Caco-2 (cell line): ENCODE results near the gene TMEM259. TPM values are rescaled to one million over a fixed set of nuclear protein-coding genes. Genes with fewer than 3 reads are reported as not detected.

Experiments
- BruUV-seq: library from RNA; stranded (reverse); fragments of 400-500 nt; replicated peaks from 2 replicates; lab custom pipeline; 2021; lab: Mats Ljungman, UMichigan
- CTCF ChIA-PET: fragments of 300-600 bp; sonication (Branson Sonifier 250); formaldehyde crosslinking; loops from one replicate; lab custom pipeline; 2022; ENCODE audit warnings: antibody characterized with exemption; lab: Charles Lee
- POLR2A ChIA-PET: fragments of 300-600 bp; sonication (Branson Sonifier 250); formaldehyde crosslinking; loops from one replicate; lab custom pipeline; 2022; ENCODE audit warnings: antibody characterized with exemption; lab: Charles Lee
- DNase-seq, 2 experiments: peaks; one replicate each; pipeline versions ENCODE4 v3.0.0 to v3.0.0-alpha.2; 2020 to 2022
- H3K27me3 ChIP-seq: replicated peaks from 2 replicates; pipeline ENCODE4 v1.6.0; 2011; ENCODE audit warnings: low read length; ENCODE audit not compliant: control insufficient read depth, insufficient read depth
- H3K36me3 ChIP-seq: 2 replicates; pipeline ENCODE4 v1.5.1; 2011; ENCODE audit warnings: low read length; ENCODE audit not compliant: control insufficient read depth, insufficient read depth
- H3K4me1 ChIP-seq: fragments of 250-450 bp; sonication (Bioruptor Pico); 2 replicates; pipeline ENCODE4 v1.5.1; 2020; ENCODE audit warnings: mild to moderate bottlenecking
- H3K4me3 ChIP-seq: 2 replicates; pipeline ENCODE4 v1.5.1; 2011; ENCODE audit warnings: low read depth, mild to moderate bottlenecking, control low read depth, low read length
- H3K9me3 ChIP-seq: fragments of 250-450 bp; sonication (Bioruptor Pico); 2 replicates; pipeline ENCODE4 v1.5.1; 2020; ENCODE audit warnings: mild to moderate bottlenecking, moderate library complexity
- H3K27ac Mint-ChIP-seq: one replicate; pipeline ENCODE4 v1.8.0; 2022; ENCODE audit warnings: mixed read lengths; ENCODE audit not compliant: unreplicated experiment
- H3K27me3 Mint-ChIP-seq: one replicate; pipeline ENCODE4 v1.8.0; 2022; ENCODE audit warnings: mixed read lengths; ENCODE audit not compliant: insufficient read depth, unreplicated experiment
- H3K36me3 Mint-ChIP-seq: one replicate; pipeline ENCODE4 v1.8.0; 2022; ENCODE audit warnings: mild to moderate bottlenecking, mixed read lengths; ENCODE audit not compliant: insufficient read depth, unreplicated experiment
- H3K4me1 Mint-ChIP-seq: one replicate; pipeline ENCODE4 v1.8.0; 2022; ENCODE audit warnings: low read depth, mixed read lengths; ENCODE audit not compliant: unreplicated experiment
- H3K4me3 Mint-ChIP-seq: one replicate; pipeline ENCODE4 v1.8.0; 2022; ENCODE audit warnings: mild to moderate bottlenecking, moderate library complexity, mixed read lengths; ENCODE audit not compliant: unreplicated experiment
- H3K9me3 Mint-ChIP-seq: one replicate; pipeline ENCODE4 v1.8.0; 2022; ENCODE audit warnings: mixed read lengths; ENCODE audit not compliant: unreplicated experiment
- intact Hi-C: fragments of 100-400 bp; cut with micrococcal nuclease; formaldehyde crosslinking; loops from one replicate; pipeline ENCODE4 v1.10.0; 2022; ENCODE audit not compliant: unreplicated experiment
- total RNA-seq: library from RNA; stranded (reverse); gene quantifications from 2 replicates; pipeline ENCODE4 v1.2.3, GENCODE V29; 2022
- TF ChIP-seq, protein P1 (sequence below), 2 experiments: fragments of 200-600 bp in 1 of 2; IDR thresholded peaks; 1 replicate in 1 of 2; 2 replicates in 1 of 2; pipeline versions ENCODE4 v1.5.1 to v1.8.0; 2011 to 2022; ENCODE audit warnings: antibody characterized with exemption in 1 of 2, control low read depth in 1 of 2, inconsistent platforms in 1 of 2, low read depth in 1 of 2, low read length in 1 of 2, mild to moderate bottlenecking in 1 of 2, moderate library complexity in 1 of 2; ENCODE audit not compliant: insufficient read depth in 1 of 2, severe bottlenecking in 1 of 2, unreplicated experiment in 1 of 2

TMEM259 gene
- total RNA-seq, 1 experiment from 2014 or later = 148 TPM

DNA sequence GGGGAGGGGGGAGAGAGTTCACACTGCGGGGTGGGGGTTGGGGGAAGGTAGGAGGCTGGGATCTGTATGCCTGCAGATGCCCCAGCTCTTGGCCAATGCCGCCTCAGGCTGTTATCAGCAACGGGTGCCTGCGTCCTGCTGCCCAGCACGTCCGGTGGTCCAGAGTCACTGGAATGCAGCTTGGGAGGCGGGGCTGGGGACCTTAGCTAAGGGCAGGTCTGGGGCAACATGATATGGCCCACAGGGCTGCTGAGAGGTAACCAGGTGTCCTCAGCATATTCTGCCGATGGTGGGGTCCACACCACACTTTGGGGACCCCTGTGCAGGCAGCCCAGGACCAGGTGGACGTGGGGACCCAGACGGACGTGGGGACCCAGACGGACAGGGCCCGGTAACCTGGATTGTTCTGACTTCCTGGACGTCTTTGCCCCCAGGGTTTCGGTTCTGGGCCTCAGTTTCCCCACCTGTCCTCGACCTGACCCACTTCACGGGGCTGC lies 45.4 kb upstream of the TMEM259 start:
- CTCF ChIA-PET = interaction anchor here (1.0 to 2.6 kb wide), 3 partner anchors 40 to 200 kb away, joined by 4 to 8 read pairs (median 6); partner anchors contain the start of gene CNN2
- POLR2A ChIA-PET = interaction anchor here (0.7 to 3.3 kb wide), 6 partner anchors 32 to 314 kb away, joined by 3 to 33 read pairs (median 5); partner anchors contain the start of genes CIRBP, CNN2, GPX4 and WDR18
- H3K4me1 Mint-ChIP-seq = no peaks in the 10 kb centered on the region
- H3K4me3 Mint-ChIP-seq = peak overlapping the region; percentile 84
- Histone ChIP-seq H3K27me3 (no peaks in the 10 kb centered on the region), H3K9me3 (no peaks in the 10 kb centered on the region), H3K36me3 (no peaks in the 10 kb centered on the region), H3K4me3 (peak overlapping the region; percentile 61), H3K4me1 (peaks cover 15% of the 10 kb centered on the region)
- intact Hi-C loops = no loop called here
- H3K36me3 Mint-ChIP-seq = peaks cover 49% of the 10 kb centered on the region
- peak overlapping the region; percentile 77 for H3K27ac Mint-ChIP-seq
- TSS peak; percentile 42 for BruUV-seq
- H3K27me3 Mint-ChIP-seq = no peaks in the 10 kb centered on the region
- H3K9me3 Mint-ChIP-seq = no peaks in the 10 kb centered on the region
- TF ChIP-seq, protein P1, sequence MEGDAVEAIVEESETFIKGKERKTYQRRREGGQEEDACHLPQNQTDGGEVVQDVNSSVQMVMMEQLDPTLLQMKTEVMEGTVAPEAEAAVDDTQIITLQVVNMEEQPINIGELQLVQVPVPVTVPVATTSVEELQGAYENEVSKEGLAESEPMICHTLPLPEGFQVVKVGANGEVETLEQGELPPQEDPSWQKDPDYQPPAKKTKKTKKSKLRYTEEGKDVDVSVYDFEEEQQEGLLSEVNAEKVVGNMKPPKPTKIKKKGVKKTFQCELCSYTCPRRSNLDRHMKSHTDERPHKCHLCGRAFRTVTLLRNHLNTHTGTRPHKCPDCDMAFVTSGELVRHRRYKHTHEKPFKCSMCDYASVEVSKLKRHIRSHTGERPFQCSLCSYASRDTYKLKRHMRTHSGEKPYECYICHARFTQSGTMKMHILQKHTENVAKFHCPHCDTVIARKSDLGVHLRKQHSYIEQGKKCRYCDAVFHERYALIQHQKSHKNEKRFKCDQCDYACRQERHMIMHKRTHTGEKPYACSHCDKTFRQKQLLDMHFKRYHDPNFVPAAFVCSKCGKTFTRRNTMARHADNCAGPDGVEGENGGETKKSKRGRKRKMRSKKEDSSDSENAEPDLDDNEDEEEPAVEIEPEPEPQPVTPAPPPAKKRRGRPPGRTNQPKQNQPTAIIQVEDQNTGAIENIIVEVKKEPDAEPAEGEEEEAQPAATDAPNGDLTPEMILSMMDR (IDR thresholded peaks at IDR 0.05; ENCODE audit: insufficient read depth in 1 of 2, low read depth in 1 of 2, low read length in 1 of 2, severe bottlenecking in 1 of 2, unreplicated experiment in 1 of 2) = no peak
- DNase-seq = peak; percentile 81 to 91

DNA sequence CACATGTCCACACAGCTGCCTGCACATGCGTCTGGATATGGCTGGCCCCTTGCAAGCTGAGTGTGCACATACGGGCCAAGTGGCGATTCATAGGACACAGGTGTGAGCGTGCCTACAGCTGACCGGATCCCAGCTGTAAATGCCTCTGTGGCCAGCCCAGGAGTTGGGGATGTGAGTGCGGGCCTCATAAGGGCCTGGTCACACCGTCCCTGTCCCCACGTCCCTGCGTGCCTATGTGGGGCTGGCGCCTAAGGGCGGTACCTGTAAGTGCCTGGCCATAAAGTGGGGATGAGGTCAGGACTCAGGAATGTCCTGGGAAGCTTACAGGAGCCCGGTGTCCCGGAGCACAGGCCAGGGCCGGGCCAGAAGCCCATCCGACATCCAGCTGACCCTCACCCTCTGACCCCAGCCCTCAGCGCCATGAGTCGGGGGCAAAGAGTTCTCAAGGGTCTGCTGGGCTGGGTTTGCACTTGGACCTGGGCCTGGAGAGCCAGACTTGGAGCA lies 44.7 kb upstream of the TMEM259 start:
- CTCF ChIA-PET = interaction anchor here (0.7 to 2.6 kb wide), 5 partner anchors 10 to 201 kb away, joined by 3 to 8 read pairs (median 4); partner anchors contain the start of gene CNN2
- intact Hi-C loops = loop anchor here (1.0 to 2.0 kb wide), 3 partner anchors 10 to 44 kb away; partner anchors contain the start of genes GPX4, RNU6-2 and TMEM259

More for the DNA sequence above, 44.7 kb upstream of the TMEM259 start:
- Mint-ChIP-seq H3K27me3 (no peaks in the 10 kb centered on the region), H3K27ac (peak overlapping the region; percentile 77), H3K4me1 (no peaks in the 10 kb centered on the region), H3K36me3 (peaks cover 49% of the 10 kb centered on the region), H3K9me3 (no peaks in the 10 kb centered on the region), H3K4me3 (peak overlapping the region; percentile 84)
- H3K4me3 ChIP-seq = peak overlapping the region; percentile 61
- H3K9me3 ChIP-seq = no peaks in the 10 kb centered on the region
- TF ChIP-seq, protein P1 (IDR thresholded peaks at IDR 0.05; ENCODE audit: insufficient read depth in 1 of 2, low read depth in 1 of 2, low read length in 1 of 2, severe bottlenecking in 1 of 2, unreplicated experiment in 1 of 2) = no peak
- POLR2A ChIA-PET = interaction anchor here (0.5 to 3.3 kb wide), 12 partner anchors 10 to 313 kb away, joined by 3 to 33 read pairs (median 4); partner anchors contain the start of genes ABCA7, CIRBP, CNN2 and GPX4
- no peaks in the 10 kb centered on the region for H3K36me3 ChIP-seq
- BruUV-seq = no TSS peak
- DNase-seq = peak; percentile 82 to 92
- H3K4me1 ChIP-seq = peaks cover 15% of the 10 kb centered on the region
- H3K27me3 ChIP-seq = no peaks in the 10 kb centered on the region
